DOHH2 (cell line): ENCODE data around the gene GRIP2.

Source experiments
- EZH2phosphoT487 ChIP-seq: fragments of 200-600 bp; sonication (generic); IDR thresholded peaks from 2 replicates; pipeline ENCODE4 v1.6.1; 2017; ENCODE audit warnings: borderline replicate concordance, mild to moderate bottlenecking, antibody characterized with exemption, low read length, moderate library complexity, mixed read lengths
- TF ChIP-seq, protein P1 (sequence below): fragments of 200-600 bp; sonication (generic); IDR thresholded peaks from one replicate; pipeline ENCODE4 v1.5.1; 2014; ENCODE audit warnings: antibody characterized with exemption, mild to moderate bottlenecking, low read depth, low read length; ENCODE audit not compliant: poor library complexity, severe bottlenecking

DNA sequence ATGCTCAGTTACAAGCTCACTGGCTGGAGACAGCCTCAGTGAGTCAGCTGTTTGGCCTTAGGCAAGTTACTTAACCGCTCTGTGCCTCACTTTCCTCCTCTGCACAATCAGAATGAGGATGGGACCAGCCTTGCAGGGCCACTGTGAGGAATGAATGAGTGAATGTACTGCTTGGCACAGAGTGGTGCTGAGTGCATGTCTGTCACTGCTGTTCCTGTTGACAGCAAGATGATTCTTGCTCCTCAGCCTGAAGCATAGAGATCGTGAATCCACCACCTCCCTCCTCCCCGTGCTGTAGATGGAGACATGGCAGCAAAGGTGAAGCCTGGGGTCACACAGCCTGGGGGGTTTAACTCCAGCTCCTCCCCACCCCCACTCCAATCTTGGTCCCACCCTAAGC is 14.6 kb upstream of the GRIP2 start:
- TF ChIP-seq, protein P1, sequence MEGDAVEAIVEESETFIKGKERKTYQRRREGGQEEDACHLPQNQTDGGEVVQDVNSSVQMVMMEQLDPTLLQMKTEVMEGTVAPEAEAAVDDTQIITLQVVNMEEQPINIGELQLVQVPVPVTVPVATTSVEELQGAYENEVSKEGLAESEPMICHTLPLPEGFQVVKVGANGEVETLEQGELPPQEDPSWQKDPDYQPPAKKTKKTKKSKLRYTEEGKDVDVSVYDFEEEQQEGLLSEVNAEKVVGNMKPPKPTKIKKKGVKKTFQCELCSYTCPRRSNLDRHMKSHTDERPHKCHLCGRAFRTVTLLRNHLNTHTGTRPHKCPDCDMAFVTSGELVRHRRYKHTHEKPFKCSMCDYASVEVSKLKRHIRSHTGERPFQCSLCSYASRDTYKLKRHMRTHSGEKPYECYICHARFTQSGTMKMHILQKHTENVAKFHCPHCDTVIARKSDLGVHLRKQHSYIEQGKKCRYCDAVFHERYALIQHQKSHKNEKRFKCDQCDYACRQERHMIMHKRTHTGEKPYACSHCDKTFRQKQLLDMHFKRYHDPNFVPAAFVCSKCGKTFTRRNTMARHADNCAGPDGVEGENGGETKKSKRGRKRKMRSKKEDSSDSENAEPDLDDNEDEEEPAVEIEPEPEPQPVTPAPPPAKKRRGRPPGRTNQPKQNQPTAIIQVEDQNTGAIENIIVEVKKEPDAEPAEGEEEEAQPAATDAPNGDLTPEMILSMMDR: no peak
- no peak for TF ChIP-seq EZH2phosphoT487
